ENCODE data around the gene CHKA. TPM values are rescaled to one million over a fixed set of nuclear protein-coding genes. Genes with fewer than 3 reads are reported as not detected.
"Not testable (repeated sequence)": the region's sequence is repeated elsewhere in the genome, so short reads cannot be mapped to it uniquely, and the experiment has no call there.

Gene CHKA
- polyA plus RNA-seq, 4 donors, result 17.0 to 57.2 (median 36.9) TPM

DNA sequence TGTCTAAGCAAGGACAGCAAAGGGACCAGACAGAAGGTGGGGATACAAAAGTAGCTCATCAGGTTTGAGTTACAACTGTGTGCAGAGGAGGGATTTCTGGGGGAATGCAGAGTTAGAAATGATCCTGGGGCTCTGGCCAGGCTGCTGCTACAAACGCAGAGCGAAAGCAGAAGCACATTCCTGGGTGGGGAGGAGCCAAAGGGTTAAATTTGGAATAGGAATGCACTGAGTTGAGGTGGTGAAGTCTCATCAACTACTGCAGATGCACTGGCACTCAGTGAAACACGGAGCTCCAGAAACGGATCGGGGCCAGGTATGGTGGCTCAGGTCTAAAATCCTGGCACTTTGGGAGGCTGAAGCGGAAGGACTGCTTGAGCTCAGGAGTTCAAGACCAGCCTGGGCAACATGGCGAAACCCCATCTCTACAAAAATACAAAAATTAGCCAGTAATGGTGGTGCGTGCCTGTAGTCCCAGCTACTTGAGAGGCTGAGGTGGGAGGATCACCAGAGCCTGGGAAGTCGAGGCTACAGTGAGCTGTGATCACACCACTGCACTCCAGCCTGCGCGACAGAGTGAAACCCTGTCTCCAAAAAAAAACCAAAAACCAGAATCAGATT lies 3.2 kb downstream of the CHKA start:
- DNase-seq (ENCODE audit: low read depth in 4 of 4, low spot score in 3 of 4), result no peak

DNA sequence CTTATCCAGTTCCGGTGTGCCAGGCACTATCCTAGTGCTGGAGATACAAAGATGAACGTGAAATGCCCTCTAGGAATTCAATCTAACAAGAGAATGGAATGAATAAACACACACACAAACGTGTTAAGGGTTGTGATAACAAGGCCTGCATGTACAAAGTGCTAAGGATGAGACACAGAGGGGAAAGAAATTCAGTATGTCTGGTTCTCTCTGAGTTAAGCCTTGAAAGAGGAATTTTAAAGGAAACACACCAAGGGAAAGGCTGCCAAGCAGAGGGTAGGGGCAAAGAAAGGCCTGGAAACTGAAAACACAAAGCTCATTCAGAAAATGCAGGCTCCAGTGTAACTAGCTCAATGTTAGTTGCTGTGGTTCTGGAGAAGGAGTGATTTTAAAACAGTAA lies 4.2 kb downstream of the CHKA start:
- no peak for DNase-seq (ENCODE audit: low read depth in 4 of 4, low spot score in 3 of 4)

DNA sequence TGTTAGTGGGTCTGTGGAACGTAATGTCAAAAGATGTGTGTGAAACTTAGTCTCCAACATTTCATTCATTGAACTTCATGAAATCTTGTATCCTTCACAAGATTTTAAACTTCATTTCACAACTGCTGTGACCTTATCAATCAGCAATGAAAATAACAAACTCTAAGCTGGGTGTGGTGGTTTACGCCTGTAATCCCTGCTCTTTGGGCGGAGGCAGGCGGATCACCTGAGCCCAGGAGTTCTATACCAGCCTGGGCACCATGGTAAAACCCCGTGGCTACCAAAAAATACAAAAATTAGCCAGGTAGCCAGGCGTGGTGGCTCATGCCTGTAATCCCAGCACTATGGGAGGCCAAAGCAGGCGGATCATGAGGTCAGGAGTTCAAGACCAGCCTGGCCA lies 5.1 kb downstream of the CHKA start:
- no peak for DNase-seq (ENCODE audit: low read depth in 4 of 4, low spot score in 3 of 4)

DNA sequence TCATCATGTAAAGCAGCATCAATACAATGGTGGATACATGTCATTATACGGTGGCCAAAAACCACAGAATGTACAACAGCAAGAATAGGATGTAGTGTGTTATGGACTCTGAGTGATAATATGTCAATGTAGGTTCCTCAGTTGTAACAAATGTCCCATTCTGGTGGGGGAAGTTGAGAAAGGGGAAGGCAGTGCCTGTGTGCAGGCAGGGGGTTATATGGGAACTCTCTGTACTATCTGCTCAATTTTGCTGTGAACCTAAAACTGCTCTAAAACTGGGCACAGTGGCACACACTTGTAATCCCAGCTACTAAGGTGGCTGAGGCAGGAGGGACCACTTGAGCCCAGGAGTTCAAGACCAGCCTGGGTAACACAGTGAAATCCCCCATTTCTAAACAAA lies 5.9 kb downstream of the CHKA start:
- no peak for DNase-seq (ENCODE audit: low read depth in 4 of 4, low spot score in 3 of 4)

DNA sequence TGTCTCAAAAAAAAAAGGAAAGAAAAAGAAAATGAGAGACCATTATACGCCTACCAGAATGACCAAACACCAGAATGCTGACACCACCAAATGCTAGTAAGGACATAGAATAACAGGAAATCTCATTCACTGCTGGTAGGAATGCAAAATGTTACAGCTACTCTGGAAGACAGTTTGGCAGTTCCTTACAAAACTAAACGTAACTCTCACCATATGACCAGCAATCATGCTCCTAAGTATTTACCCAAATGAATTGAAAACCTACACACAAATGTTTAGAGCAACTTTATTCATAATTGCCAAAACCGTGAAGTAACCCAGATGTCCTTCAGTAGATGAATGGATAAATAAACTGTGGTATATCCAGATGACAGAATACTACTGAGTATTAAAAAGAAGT lies 7.2 kb downstream of the CHKA start:
- DNase-seq (ENCODE audit: low read depth in 4 of 4, low spot score in 3 of 4), result no peak

DNA sequence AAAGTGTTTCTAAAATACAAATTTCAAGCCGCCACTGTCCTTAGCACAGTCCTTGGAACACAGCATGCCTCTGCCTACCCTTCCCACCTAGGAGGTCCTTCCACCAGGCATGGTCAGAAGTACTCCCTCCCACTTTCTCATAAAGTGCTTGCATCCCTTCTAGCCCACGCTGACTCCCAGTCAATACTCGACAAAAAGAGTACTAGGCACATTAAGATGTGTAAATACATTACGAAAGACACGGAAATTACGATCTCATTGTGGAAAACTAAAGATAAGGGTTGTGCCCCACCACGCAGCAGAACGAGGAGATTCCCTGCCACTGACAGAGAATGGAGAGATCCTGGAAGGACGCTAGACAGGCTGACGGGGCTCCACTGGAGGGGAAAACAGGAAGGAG lies 13.5 kb downstream of the CHKA start:
- no peak for DNase-seq (ENCODE audit: low read depth in 4 of 4, low spot score in 3 of 4)

DNA sequence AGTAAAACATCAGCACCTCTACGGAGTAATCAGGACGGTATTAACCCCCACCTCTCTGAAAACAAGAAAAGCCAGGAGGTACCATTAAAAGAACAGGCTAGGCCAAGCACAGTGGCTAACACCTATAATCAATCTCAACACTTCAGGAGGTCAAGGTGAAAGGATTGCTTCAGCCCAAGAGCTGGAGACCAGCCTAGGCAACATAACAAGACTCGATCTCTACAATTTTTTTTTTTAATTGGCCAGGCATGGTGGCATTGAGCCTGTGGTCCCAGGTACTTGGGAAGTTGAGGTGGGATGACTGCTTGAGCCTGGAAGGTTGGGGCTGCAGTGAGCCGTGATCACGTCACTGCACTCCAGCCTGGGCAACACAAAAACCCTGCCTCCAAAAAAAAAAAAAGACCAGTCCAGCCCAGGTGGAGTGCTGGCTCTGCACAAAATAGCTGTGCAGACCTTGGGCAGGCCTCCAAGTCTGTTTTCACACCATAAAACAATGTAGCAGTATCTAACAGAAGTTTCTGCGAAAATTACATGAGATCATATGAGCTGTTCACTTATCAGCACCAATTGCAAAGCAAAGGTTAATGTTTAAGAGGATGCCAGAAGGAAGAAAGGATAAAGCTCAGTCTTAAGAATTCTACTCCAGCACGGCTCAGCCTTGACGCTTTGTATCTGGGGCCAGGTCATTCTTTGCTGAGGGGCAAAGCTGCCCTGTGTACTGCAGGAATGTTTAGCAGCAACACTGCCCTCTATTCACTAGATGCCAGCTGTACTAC lies 14.8 kb downstream of the CHKA start:
- DNase-seq (ENCODE audit: low read depth in 4 of 4, low spot score in 3 of 4), result no peak

DNA sequence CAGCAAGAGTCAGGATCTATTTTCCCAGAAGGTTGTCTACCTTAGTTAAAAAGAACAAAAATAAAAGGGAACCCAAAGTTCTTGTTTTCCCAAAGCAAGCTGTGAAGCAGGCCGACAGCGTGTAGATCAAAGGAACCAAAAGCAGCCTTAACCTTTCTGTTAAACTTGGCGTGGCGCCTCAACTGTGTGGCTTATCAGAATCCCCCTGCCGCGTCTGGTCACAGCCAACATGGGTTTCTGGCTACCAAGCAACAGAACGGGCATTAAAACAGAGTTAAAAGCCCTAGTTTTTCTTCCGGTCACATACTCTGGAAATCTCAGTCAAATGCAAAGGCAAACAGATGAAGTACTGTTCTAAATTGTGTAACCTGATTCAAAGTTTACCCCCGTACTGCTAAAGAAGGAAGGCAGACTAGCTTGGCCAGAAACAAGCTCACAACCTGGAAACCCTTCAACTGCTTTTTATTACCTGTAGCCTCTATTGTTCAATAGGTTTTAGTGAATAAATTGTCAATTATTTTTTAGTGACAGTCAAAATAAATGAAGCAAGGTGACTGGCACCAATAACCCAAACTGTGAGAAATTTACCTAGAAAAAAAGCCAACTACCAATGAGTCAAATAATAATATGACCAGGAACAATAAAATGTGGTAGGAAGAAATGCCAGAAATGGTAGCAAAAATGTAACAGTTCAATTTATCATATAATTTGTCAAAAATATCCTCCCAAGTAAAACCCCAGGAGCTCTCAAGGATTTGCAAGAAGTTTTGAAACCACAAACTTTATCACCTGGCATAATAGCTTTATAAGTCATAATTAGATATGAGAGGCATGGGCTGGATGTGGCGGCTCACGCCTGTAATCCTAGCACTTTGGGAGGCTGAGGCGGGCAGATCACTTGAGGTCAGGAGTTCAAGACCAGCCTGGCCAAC lies 21.4 kb downstream of the CHKA start:
- DNase-seq (ENCODE audit: low read depth in 4 of 4, low spot score in 3 of 4), result no peak

DNA sequence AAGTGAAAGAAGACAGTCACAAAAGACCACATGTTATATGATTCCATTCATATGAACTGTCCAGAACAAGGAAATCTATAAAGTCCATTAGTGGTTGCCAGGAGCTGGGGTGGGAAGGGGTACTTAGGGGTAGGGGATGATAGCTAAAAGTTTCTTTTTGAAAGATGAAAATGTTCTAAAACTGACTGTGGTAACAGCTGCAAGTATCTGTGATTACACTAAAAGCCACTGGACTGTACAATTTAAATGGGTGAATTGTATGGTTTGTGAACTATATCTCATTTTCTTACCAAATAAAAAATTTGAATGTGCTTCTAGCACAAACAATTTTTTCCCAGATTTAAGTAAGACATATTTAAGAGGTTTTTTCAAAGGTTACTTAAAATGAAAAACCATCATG lies 22.1 kb downstream of the CHKA start:
- DNase-seq (ENCODE audit: low read depth in 4 of 4, low spot score in 3 of 4), result no peak

DNA sequence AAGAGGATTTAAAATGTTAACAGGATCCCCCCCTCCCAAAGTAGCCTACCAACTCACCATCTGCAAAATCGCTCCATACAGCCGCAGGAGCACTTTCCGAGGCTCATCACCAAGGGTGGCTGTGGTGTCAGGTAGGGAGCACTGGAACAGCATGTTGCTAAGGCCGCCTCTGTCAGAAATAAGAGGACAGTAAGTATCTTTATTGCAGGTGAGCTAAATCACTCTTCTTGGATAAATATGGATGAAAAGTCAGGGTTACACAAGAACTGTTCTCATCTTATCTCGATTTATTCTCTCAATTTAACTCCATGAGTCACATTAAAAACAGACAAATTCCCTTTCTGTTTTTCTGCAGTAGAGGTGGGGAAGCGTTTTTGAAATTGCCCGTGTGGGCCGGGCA lies 24.2 kb downstream of the CHKA start:
- no peak for DNase-seq (ENCODE audit: low read depth in 4 of 4, low spot score in 3 of 4)

DNA sequence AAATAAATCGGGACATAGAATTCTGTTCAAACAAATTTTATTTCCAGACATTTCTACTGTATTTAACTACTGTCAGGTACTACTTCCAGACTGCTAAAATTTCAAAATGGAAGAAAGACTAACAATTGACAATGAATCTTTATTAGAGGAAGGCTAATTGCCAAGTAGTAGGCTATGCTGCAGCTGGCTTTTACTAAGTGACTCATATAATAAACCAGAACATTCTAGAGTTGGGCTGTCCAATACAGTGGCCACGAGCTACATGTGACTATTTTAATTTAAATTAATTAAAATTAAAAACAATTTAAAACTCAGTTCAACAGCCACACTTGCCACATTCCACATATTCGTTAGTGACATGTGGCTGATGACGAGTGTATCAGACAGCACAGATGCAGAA lies 27.6 kb downstream of the CHKA start:
- no peak for DNase-seq (ENCODE audit: low read depth in 4 of 4, low spot score in 3 of 4)

DNA sequence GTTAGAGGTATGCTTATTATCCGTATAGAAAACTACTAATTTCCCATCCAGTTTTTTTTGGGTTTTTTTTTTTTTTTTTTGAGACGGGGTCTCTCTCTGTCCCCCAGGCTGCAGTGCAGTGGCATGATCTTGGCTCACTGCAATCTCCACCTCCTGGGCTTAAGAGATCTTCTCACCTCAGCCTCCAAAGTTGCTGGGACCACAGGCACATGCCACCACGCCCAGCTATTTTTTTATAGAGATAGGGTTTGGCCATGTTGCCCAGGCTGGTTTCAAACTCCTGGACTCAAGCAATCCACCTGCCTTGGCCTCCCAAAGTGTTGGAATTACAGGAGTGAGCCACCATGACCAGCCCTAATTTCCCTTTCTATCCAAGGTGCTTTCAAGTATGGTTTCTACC lies 28.2 kb downstream of the CHKA start:
- not testable (repeated sequence) for DNase-seq (ENCODE audit: low read depth in 4 of 4, low spot score in 3 of 4)

DNA sequence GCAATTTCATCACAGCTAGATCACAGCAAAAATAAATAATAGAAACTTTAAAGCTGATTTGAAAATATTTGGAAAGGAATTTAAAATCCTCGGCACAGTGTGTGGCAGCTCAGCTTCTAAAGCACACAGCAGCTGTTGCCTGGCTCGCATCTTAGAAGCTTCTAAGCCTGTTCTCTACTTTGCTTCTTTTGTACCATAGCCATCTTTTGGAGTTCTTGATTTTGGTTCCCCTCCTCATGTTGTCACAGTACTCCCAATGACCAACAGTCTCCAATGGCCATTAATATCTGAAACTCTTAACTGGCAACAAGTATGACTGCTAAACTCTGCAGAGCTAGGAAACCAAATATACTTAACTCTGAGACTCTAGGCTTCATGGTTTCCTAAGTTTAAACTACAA lies 28.8 kb downstream of the CHKA start:
- DNase-seq (ENCODE audit: low read depth in 4 of 4, low spot score in 3 of 4), result no peak

DNA sequence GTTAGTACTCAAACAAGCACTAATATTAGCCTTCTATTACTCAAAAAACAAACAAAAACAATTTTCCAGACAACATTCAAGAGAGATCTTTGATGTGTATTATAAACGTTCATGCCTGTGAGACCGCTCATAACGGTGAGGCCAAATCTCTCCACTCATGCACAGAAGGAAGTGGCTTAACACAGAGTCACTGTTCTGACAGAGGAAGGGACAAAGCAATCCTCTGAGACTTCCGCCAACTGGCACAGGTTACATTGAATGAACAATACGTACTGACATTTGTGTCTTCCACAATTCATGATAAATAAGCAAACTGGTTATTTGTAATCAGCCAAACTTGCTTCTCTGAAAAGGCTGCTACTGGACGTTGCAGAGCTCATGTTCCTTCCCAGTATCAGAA lies 30.5 kb downstream of the CHKA start:
- no peak for DNase-seq (ENCODE audit: low read depth in 4 of 4, low spot score in 3 of 4)

DNA sequence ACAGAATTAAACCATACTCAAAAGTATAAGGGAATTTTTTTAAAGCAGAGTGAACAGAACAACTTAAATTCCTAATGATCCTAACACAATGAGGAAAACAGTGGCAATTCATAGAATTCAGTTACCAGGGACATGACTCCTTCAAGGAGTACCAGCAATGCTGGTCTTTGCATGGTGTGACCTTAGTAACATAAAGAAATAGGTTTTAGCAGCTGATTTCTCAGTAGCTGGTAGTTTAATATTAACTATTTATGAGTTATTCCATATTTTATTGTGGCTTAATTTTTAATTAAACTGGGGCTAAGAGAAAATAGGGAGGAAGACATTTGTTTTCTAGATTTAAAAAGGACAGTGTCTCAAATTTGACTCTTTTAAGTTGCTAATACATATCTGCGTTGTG lies 30.9 kb downstream of the CHKA start:
- DNase-seq (ENCODE audit: low read depth in 4 of 4, low spot score in 3 of 4), result no peak

DNA sequence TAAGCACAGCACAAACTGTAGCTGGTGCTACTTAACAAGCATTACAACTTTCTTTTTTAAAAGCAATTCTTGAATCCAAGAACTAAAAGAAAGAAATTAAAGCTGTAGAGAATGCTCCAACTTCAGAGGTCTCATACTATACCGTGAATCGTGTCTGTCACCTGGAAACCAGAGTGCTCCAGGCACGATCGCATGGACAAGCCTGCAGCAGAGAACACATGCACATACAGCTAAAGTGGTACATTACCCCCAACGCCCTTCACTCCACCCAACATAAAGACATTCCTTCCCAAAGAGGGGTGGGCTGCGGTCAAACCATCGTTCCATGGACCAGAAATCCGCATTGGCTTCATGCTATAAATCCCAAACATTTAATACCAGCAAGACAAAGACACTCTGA lies 31.5 kb downstream of the CHKA start:
- no peak for DNase-seq (ENCODE audit: low read depth in 4 of 4, low spot score in 3 of 4)

DNA sequence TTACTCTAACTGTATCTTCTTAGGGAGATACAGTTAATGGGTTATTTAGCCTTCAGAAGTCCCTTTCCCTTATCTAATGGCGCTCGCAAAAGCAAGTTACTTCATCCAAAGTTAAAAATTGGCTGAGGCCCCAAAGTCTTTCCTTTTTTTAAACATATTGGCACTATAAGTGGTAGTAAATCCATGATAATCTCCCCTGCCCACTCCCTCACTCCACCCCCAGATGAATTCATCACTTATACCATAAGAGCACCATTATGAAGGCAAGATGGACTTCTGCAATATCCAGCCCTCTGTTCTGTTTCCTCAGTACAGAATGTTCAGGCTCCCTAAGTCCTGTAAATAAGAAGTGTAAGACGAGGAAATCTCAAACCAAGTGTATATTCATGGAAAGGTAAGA lies 37.7 kb downstream of the CHKA start:
- DNase-seq (ENCODE audit: low read depth in 4 of 4, low spot score in 3 of 4), result no peak

DNA sequence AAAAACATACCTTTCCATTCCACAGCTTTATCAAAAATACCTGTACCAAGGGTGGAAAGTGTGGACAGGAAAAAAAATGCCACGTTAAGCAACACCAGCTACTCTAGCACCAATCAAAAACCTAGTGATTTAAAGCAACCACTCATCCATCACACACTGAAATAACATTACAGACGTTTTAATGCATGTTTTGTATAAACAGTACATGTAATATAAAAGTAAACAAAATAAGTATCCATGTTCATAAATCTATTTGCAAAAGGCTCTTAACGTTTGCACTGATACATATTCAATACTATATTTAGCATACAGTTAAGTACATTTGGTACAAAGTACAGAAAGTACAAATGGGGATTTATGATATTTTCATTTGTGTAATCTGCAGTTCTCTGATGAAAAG lies 38.7 kb downstream of the CHKA start:
- DNase-seq (ENCODE audit: low read depth in 4 of 4, low spot score in 3 of 4), result no peak

DNA sequence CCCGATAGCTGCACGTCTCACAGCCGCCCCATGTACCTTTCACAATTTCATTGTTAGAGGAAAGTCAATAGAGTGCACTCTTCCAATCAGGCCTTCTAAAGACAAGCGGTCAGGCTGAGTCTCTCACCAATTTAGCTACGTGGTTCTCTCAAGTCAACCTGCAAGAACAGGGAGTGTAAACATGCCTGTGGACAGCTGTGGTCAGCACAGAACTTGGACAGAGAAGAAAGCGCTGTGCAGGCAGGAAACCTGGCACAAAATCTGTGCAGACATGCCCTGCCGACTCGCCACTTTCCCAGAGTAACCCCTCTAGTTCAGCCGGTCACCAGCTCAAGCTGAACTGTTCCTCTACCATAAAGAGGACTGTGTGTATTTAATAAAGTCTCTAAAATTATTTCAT lies 39.5 kb downstream of the CHKA start:
- no peak for DNase-seq (ENCODE audit: low read depth in 4 of 4, low spot score in 3 of 4)

DNA sequence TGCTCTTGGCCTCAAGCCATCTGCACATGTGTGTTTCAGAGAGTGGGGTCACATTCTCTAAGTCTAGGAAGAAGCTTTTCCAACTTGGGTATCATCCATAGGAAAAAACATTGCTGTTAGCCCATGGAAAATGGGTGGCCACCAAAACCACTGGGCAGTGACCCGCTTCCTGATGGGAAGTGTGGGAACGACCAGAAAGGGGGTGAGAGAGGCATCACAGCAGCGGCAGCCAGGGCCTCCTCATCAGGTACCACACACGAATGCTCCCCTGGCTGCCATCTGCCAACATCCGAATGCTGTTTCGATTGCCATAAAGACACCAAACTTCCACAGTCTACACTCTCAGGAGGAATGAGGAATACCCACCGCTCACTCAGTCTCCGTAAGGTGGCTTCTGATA lies 40.3 kb downstream of the CHKA start:
- no peak for DNase-seq (ENCODE audit: low read depth in 4 of 4, low spot score in 3 of 4)
